GM20000 (cell line): ENCODE measurements around the gene PCBD1.

Source experiments
- DNase-seq: peaks from one replicate; pipeline ENCODE4 v3.0.0; 2012; ENCODE audit warnings: low spot score
- TF ChIP-seq, protein P1 (sequence below): IDR thresholded peaks from 2 replicates; pipeline ENCODE4 v1.5.1; 2012; ENCODE audit warnings: mild to moderate bottlenecking, control low read depth; ENCODE audit errors: extremely low read depth, missing control alignments

The PCBD1 gene

DNA sequence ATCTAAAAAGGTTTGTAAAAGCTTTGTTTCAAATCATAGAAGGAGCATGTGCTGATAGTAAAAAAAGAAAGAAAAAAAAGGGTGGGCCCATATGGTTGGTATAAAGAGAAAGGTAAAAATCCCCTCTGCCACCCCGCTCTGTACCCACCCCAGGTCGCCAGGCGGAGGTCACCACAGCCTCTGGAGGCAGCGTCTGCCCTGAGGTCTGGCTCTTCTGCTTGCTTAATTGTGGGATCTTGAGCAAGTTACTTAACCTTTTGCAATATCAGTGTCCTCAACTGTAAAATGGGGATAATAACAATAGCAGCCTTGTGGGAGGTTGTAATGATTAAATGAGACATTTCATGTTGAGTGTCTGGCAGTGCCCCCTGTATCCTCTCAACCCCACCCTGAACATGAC is 10.7 kb upstream of the PCBD1 start:
- no peak for DNase-seq
- TF ChIP-seq, protein P1, sequence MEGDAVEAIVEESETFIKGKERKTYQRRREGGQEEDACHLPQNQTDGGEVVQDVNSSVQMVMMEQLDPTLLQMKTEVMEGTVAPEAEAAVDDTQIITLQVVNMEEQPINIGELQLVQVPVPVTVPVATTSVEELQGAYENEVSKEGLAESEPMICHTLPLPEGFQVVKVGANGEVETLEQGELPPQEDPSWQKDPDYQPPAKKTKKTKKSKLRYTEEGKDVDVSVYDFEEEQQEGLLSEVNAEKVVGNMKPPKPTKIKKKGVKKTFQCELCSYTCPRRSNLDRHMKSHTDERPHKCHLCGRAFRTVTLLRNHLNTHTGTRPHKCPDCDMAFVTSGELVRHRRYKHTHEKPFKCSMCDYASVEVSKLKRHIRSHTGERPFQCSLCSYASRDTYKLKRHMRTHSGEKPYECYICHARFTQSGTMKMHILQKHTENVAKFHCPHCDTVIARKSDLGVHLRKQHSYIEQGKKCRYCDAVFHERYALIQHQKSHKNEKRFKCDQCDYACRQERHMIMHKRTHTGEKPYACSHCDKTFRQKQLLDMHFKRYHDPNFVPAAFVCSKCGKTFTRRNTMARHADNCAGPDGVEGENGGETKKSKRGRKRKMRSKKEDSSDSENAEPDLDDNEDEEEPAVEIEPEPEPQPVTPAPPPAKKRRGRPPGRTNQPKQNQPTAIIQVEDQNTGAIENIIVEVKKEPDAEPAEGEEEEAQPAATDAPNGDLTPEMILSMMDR: no peak

DNA sequence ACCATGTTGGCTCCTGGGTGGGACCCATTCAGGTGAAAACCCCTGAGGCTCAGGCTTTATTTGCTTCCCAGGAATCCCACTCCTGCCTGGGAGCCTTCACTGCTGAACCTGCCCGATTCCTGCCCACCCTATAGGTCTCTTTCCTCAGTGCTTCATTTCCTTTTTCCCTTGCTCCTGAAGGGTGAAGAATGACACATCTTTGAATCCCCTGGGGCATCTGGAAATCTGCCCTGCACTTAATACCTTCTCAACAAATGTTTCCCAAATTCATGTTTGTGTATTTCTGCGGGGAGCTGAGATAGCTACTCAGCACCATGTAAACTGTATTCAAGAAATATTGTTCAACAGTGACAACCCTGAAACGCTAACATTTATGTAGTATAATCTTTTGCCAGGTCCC is 10.3 kb upstream of the PCBD1 start:
- DNase-seq: no peak
- TF ChIP-seq, protein P1: no peak

DNA sequence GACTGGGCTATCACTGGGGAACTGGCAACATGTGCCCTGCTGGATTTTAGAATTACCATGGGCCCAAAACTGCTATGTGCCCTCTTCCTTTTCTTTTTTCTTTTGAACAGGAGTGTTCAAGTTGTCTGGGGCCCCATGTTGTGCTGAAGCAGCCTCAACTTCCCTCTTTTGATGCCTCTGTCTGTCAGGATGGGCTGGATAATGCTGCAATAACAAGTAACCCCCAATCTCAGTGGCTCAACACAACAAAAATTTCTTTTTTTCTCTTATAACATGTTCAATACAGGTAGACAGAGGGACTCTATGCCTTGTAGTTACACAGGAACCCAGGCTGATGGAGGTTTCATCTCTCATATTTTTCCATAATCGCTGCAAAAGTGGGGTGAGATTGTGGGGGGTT is 8.2 kb upstream of the PCBD1 start:
- TF ChIP-seq, protein P1: no peak
- no peak for DNase-seq

DNA sequence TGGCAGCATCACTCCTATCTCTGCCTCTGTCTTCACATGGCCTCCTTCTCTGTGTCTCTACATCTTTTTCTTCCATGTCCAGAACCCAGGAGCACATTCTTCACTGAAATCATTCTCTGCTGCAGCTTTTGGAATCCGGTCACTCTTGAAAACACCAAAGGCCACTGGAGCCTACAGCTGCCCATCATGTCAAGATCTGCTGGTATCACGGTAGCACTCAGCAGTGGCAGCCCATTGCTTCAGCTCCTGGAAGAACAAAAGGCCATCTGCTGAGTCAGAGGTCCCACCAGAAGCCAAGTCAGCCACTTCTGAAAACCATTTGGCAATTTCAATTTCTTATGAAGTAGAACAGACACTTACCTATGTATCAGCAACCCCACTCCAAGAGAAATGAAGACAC is 6.1 kb upstream of the PCBD1 start:
- TF ChIP-seq, protein P1: no peak
- no peak for DNase-seq

DNA sequence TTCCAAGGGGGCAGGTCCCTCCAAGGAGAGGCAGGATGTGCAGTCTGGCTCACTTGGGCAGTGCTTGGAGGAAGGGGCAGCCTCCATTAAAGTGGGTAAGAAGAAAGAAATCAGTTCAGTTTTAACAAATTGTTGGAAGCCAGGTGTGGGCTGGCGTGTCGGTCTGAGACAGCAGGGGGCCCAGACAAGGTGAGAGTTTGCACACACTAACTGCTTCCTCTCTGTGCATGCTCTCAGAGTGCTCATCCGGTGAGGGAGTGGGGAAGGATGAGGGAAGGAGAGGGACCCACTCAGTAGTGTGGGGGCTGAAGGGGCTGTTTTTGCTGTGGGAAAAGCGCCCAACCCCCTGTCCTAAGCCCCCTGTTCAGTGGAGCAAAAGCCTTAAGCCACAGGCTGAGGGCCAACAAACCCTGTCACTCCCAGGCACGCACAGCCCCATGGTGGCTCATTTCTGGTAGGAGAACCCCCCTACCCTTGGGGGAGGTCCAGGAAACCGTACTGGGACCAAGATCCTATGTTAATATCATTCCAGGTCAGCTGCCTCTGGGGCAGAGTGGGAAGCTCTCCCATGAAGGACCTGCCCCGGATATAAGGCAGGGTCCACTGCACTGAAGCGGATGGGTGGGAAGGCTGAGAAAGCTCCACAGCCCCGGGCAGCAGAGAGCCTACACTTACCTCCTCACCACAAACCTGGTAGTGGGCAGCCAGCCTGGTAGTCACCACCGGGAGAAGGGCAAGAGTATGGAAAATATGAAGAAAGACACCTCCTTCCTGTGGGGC is 5.1 kb upstream of the PCBD1 start:
- no peak for DNase-seq
- TF ChIP-seq, protein P1: no peak

DNA sequence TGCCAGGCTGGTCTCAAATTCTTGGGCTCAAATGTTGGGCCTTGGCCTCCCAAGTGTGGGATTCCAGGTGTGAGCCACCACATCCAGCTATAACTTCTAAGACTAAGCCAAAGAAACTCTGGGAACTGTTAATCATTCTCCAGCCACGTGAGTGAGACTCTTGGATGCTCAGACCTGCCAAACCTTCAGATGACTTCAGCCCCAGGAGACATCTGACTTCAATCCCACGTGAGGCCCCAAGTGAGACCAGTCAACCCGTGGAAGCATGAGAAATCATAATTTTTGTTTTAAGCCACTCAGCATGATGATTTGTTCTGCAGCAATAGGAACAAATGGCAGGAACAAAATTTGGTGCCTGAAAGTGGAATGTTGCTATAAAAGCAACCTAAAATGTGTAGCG is 4.3 kb upstream of the PCBD1 start:
- TF ChIP-seq, protein P1: no peak
- DNase-seq: no peak

DNA sequence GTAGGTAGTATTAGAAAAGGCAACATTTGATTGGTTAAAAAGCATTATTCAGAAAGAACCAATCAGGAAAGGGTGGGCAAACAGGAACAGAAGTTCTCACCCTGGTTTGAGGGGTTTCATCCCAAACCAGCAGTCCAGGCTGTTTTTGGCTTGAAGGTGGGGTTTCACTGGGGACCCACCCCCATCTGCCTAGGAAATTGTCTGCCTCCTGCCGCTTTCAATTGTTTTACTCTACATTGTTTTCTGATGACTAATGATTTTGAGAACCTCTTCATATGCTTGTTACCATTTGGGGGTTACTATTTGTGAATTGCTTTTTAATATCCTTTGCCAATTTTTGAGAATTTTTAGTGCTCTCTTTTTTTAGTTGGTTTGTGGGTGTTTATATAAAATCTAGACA is 3.3 kb upstream of the PCBD1 start:
- DNase-seq: no peak
- TF ChIP-seq, protein P1: no peak
